ENCODE results near the gene SNX7.
A peak's percentile ranks its signal among the peaks of the same experiment; 100 is the strongest.

The SNX7 gene

DNA sequence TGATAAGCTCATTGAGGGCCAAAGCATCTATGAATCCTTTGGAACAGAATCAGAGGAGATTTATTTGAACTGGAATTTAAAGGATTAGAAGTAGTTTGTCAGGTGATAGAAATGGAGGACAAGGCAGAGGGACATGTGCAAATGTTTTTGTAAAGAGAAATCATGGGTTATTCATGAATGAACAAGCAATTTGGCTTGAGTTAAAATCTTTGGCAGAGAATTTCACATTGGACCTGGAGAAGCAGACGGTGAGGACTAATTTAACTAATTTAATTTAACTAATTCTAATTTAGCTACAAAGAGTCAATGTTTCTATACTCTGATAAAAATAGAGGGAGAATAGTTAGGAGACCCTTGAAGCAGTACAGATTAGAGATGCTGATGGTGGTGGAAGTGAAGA, 36.3 kb downstream of the SNX7 start:
- no peak for DNase-seq (ENCODE audit: low spot score)

DNA sequence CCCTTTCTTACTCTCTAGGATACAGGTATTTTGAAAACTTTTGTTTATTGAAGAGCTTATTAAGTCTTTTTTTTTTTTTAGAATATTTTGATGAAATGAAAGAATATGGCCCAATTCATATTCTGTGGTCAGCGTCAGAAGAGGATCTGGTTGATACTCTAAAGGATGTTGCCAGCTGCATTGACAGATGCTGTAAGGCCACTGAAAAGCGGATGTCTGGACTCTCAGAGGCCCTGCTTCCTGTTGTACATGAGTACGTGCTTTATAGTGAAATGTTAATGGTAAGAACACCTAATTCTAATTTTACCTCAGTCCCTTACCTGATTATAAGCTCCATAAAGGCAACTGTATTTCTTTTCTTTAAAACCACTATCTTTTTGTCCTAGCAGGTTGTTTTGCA, 37.1 kb downstream of the SNX7 start:
- DNase-seq (ENCODE audit: low spot score) = no peak

GRCh38 chr1:98700228-98700627, 38.7 kb downstream of the SNX7 start:
- DNase-seq (ENCODE audit: low spot score) = no peak

DNA sequence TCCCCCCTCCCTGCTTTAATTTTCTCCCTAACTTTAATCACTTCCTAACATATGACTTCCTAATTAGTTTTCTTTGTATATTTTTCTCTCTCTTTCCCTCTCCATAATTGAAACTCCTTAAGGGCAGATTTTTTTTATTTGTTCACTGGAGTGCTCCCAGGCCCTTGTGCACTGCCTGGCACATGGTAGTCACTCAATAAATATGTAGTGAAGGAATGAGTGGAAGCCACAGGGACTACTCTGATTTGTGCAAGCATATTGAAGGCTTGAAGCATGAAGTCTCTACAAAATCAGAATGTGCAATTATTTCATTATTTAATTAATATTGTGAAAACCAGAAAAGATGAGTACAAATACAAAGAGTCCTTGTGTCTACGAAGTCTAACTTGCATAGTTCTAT, 41.5 kb downstream of the SNX7 start:
- no peak for DNase-seq (ENCODE audit: low spot score)

- peak; percentile 67 for DNase-seq (ENCODE audit: low spot score)
These were observed 43.0 kb downstream of the SNX7 start for GRCh38 chr1:98704474-98704873.

DNA sequence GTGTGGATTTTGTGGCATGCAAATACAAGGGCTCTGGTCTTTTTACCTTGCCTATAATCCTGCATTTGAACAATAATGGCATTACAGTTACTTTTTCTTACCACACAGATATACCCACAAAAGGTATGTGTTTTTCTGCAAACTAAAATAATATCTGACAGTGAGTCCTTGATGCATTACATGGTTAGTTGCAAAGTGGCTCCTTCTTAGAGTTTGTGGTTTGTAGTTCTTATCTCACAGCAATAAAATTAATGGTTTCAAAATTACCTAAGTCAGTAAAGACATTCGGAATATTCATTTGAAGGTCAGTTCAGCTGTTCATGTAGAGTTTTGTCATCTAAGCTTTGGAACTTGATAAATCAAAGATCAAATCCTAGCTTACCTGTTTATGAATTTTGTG, 43.5 kb downstream of the SNX7 start:
- no peak for DNase-seq (ENCODE audit: low spot score)

DNA sequence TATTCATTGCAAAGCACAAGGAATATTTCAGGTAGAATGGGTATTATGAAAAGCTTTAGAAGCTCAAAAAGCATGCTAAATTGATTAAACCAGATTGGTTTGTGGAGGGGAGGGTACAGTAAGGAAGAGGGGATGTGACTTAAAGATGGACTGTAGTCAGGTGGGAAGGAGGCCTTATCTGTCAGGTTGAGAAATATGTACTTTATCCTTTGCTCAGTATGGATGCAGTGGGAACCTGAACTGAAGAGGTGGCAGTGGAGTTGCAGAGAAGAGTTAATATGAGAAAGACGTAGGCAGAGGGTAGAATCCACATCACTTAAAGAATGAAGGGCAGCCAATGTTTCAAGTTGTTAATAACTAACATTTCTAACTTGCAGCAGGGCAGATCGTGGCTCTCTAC, 44.1 kb downstream of the SNX7 start:
- no peak for DNase-seq (ENCODE audit: low spot score)

- no peak for DNase-seq (ENCODE audit: low spot score)
These were observed 44.8 kb downstream of the SNX7 start for GRCh38 chr1:98706173-98706843.

DNA sequence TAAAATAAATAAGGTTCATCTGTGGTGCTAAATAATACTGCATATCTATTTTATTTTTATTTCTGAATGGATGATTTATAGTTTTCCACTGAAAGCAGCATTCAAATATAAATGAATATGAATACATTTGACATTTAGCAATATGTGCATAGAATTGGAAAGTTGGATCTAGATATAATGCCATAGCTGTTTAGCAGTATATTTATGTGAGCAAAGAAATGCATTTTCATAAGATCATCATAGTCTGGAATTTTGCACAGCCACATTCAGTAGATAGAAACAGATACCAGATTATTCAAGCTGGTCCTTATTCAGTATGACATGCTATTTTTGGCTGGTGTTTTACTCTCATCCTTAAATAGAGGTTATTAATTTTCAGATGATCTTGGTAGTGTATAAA, 46.0 kb downstream of the SNX7 start:
- no peak for DNase-seq (ENCODE audit: low spot score)

DNA sequence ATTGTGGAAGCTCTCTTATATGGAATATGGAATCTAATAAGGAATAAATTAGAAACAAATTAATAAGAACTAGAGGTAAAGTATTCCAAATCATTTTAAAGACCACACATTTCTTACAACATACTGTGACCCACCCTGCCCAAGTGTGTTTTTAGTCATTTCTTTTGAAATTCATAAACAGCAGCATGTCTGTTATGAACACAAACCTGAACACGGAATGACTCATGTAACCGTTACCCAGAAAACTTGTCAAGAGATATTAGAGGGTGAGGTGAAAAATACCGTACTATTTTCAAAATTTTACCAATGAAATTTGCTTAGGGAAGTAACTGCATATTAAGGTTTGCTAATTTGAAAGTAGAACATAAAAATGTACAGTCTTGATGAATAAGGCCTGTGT, 48.4 kb downstream of the SNX7 start:
- no peak for DNase-seq (ENCODE audit: low spot score)

DNA sequence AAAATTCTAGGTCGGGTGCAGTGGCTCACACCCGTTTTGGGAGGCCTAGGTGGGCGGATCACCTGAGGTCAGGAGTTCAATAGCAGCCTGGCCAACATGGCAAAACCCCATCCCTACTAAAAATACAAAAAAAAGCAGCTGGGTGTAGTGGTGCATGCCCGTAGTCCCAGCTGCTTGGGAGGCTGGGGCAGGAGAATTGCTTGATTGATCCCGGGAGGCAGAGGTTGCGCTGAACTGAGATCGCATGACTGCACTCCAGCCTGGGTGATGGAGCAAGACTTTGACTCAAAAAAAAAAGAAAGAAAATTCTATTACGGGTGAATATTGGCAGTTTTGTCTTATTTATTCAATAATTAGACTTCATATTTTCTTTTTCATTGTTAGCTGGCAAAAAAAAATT, 62.1 kb downstream of the SNX7 start:
- DNase-seq (ENCODE audit: low spot score) = no peak

DNA sequence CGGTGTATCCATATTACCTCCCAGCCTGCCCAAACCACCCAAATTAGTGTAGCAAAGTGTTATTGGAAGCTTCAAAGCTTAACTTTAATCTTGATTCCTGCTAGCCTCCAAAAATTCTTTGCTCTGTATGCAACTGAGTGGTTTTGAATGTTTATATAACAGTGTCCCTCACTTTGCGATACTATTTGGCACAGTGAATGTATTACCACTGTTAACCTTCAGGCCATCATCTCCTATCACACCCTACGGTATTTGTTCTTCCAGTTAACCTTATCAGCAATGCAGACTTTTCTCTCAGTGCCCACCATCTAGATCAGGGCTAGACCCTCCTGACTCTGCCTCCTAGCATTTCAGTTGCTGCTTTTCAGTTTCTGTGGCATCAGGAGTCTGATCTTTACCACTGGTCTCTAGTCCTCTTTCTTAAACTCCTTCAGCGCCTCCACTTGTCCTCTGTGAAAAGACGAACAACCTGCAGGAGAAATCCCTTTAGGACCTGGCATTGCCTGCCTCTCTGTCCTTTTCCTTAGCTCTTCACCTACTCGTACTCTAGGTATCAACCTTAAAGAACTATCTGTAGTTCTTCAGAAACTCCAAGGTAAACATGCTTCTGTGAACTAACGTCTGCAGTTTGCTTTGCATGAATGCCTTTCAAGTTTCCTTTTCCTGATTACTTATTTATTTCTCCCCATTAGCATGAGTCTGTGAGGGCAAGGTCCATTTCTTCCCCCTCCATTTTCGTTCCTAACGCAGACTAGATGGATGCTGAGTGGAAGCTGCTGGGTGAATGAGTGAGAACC, 71.7 kb downstream of the SNX7 start:
- DNase-seq (ENCODE audit: low spot score) = no peak

GRCh38 chr1:98733782-98734112, 72.2 kb downstream of the SNX7 start:
- DNase-seq (ENCODE audit: low spot score) = no peak

GRCh38 chr1:98735756-98736155, 74.2 kb downstream of the SNX7 start:
- DNase-seq (ENCODE audit: low spot score) = no peak

DNA sequence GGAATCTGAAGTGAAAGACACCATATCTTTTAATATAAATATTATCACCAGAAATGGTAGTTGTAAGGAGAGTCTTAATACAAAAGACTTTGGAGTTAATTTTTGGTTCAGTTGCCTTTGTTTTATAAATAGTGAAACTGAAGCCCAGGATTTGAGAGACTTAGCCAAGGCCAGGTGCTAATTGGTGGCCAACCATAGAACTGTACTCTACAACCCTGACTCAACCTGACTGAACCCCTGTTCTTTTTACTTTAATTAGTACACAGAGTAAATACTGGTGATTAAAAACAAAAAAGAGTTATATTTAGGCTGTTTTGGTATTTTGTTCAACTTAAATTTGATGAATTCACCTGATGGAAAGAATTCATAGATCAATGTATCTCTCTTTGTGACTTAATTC, 76.3 kb downstream of the SNX7 start:
- no peak for DNase-seq (ENCODE audit: low spot score)

- no peak for DNase-seq (ENCODE audit: low spot score)
These were observed 78.2 kb downstream of the SNX7 start for GRCh38 chr1:98739762-98740161.

- DNase-seq (ENCODE audit: low spot score) = no peak
These were observed 79.6 kb downstream of the SNX7 start for GRCh38 chr1:98741164-98741563.

GRCh38 chr1:98749152-98749756, 87.7 kb downstream of the SNX7 start:
- no peak for DNase-seq (ENCODE audit: low spot score)

DNA sequence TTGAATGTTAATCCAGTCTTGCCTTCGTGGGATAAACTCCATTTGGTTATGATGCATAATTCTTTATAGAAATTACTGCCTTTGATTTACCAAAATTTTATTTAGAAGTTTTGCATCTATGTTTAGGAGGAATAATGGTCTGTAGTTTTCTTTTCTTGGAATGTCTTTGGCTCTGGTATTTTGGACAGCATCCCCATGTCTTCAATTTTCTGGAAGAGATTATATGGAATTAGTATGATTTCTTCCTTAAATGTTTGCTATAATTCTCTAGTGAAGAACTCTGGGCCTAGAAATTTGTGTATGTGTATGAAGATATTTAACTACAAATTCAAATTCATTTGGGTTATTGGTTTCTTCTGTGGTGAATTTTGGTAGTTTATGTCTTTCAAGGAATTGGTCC, 92.7 kb downstream of the SNX7 start:
- DNase-seq (ENCODE audit: low spot score) = no peak

GRCh38 chr1:98761219-98761865, 99.8 kb downstream of the SNX7 start:
- no peak for DNase-seq (ENCODE audit: low spot score)

GRCh38 chr1:98763488-98764150, 102.1 kb downstream of the SNX7 start:
- DNase-seq (ENCODE audit: low spot score) = no peak

GRCh38 chr1:98764485-98764884, 103.0 kb downstream of the SNX7 start:
- DNase-seq (ENCODE audit: low spot score) = no peak

DNA sequence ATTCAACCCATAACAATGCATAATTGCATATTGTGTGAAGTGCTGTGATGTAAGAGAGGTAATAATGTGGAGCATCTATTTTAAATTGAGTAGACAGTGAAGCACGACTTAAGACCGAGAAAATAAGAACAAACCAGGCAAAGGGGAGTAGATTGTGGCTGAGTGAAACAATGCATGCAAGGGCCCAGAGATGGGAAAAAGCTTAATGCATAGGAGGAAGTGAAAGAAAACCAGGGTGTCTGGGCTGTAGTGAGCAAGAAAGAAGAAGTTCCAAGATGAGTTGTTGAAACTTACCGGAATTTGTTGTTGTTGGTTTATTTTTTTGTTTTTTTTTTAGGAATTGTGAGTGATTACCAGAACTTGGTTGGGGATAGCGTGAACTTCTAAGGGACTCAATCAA, 104.7 kb downstream of the SNX7 start:
- no peak for DNase-seq (ENCODE audit: low spot score)

All from ecto neural progenitor cell (in vitro differentiated cells).